Mucosa of descending colon (tissue), 3 donors: ENCODE data around the gene FAM193A. TPM values are rescaled to one million over a fixed set of nuclear protein-coding genes. Genes with fewer than 3 reads are reported as not detected.
"Not testable (repeated sequence)": the region's sequence is repeated elsewhere in the genome, so short reads cannot be mapped to it uniquely, and the experiment has no call there.

Source experiments
- ATAC-seq: fragments of 200-7000 bp; cut with Tn5 transposase; one replicate; pipeline ENCODE4 v1.9.1; 2020; ENCODE audit warnings: mild to moderate bottlenecking, moderate library complexity
- DNase-seq, 3 donors: peaks; one replicate each; pipeline ENCODE4 v3.0.0-alpha.2; 2020
- H3K36me3 ChIP-seq: fragments of 200-600 bp; one replicate; pipeline ENCODE4 v1.8.0; 2021; ENCODE audit warnings: low read depth, mild to moderate bottlenecking
- H3K4me1 ChIP-seq: fragments of 200-600 bp; one replicate; pipeline ENCODE4 v1.8.0; 2021; ENCODE audit warnings: low read depth, mild to moderate bottlenecking
- H3K4me3 ChIP-seq: fragments of 200-600 bp; one replicate; pipeline ENCODE4 v1.8.0; 2021; ENCODE audit warnings: mild to moderate bottlenecking
- H3K9me3 ChIP-seq: fragments of 200-600 bp; one replicate; pipeline ENCODE4 v1.8.0; 2021; ENCODE audit warnings: mild to moderate bottlenecking
- CTCF ChIP-seq: fragments of 200-600 bp; IDR thresholded peaks from one replicate; pipeline ENCODE4 v1.8.0; 2022; ENCODE audit warnings: antibody characterized with exemption, mild to moderate bottlenecking
- intact Hi-C, 2 donors: fragments of 100-400 bp; cut with DNase I in 1 of 2; cut with micrococcal nuclease in 1 of 2; formaldehyde crosslinking; loops; one replicate each; pipeline versions ENCODE4 v1.11.0 to v1.11.1; 2022; cut with DNase I, micrococcal nuclease
- total RNA-seq, 3 donors: library from RNA; stranded (reverse); fragmentation: NEBNext Ultra II Directional in 2 of 3; extraction: Animal tissue kit (Norgen Biotek cat#: 25700) in 2 of 3; gene quantifications; one replicate each; pipeline versions ENCODE4 v1.2.1 to v1.2.4, GENCODE V29; 2021 to 2023
- donor health status: DM: no; HTN: no; CAD: no; lungs with moderate emphysema.
- donor health status: DM: no; HTN: no; CAD: no.
- donor health status: DM: no; HTN: yes; CAD: no.

The FAM193A gene
- total RNA-seq, 3 donors from 2014 or later = 26.7 to 35.2 (median 28.6) TPM

- intact Hi-C loops = no loop called here
- Histone ChIP-seq H3K36me3 (peaks cover 7% of the 10 kb centered on the region), H3K9me3 (no peaks in the 10 kb centered on the region), H3K4me3 (no peak overlapping the region), H3K4me1 (no peaks in the 10 kb centered on the region)
- DNase-seq = no peak
- TF ChIP-seq CTCF = no peak
- ATAC-seq = no peak
Measured at GRCh38 chr4:2672082-2672481, 135.6 kb downstream of the FAM193A start.

GRCh38 chr4:2672700-2673099, 136.3 kb downstream of the FAM193A start:
- TF ChIP-seq CTCF = no peak
- ATAC-seq (no peak), DNase-seq (no peak)
- Histone ChIP-seq H3K36me3 (peaks cover 7% of the 10 kb centered on the region), H3K4me1 (no peaks in the 10 kb centered on the region), H3K9me3 (no peaks in the 10 kb centered on the region), H3K4me3 (no peak overlapping the region)
- intact Hi-C loops = no loop called here

- TF ChIP-seq CTCF = no peak
- ATAC-seq (no peak), DNase-seq (no peak)
- Histone ChIP-seq H3K9me3 (no peaks in the 10 kb centered on the region), H3K4me3 (no peak overlapping the region), H3K36me3 (peaks cover 7% of the 10 kb centered on the region), H3K4me1 (no peaks in the 10 kb centered on the region)
- intact Hi-C loops = no loop called here
Measured at GRCh38 chr4:2673157-2673556, 136.7 kb downstream of the FAM193A start.

GRCh38 chr4:2679762-2680161, 143.3 kb downstream of the FAM193A start:
- H3K4me3 ChIP-seq, intact Hi-C loops, H3K4me1 ChIP-seq, H3K9me3 ChIP-seq, H3K36me3 ChIP-seq, DNase-seq, ATAC-seq: not testable (repeated sequence)

GRCh38 chr4:2684486-2684885, 148.0 kb downstream of the FAM193A start:
- DNase-seq (no peak), ATAC-seq (no peak)
- TF ChIP-seq CTCF = no peak
- H3K9me3 ChIP-seq = no peaks in the 10 kb centered on the region
- no peaks in the 10 kb centered on the region for H3K36me3 ChIP-seq
- no peaks in the 10 kb centered on the region for H3K4me1 ChIP-seq
- intact Hi-C loops = no loop called here
- H3K4me3 ChIP-seq = no peak overlapping the region

GRCh38 chr4:2685541-2685940, 149.1 kb downstream of the FAM193A start:
- intact Hi-C loops = no loop called here
- no peak overlapping the region for H3K4me3 ChIP-seq
- H3K4me1 ChIP-seq = no peaks in the 10 kb centered on the region
- no peak for TF ChIP-seq CTCF
- ATAC-seq (no peak), DNase-seq (no peak)
- no peaks in the 10 kb centered on the region for H3K9me3 ChIP-seq
- no peaks in the 10 kb centered on the region for H3K36me3 ChIP-seq
